Astrocyte of the cerebellum (primary cell): ENCODE data around the gene MYADML2.

Experiments
- DNase-seq: peaks from one replicate; pipeline ENCODE4 v3.0.0-alpha.2; 2011; ENCODE audit warnings: low read depth
- H3K4me3 ChIP-seq: 2 replicates; pipeline ENCODE4 v1.5.1; 2011; ENCODE audit warnings: mild to moderate bottlenecking, low read depth, low read length, moderate library complexity
- CTCF ChIP-seq: IDR thresholded peaks from 2 replicates; pipeline ENCODE4 v1.5.1; 2012; ENCODE audit warnings: low read length, low read depth, moderate library complexity, mild to moderate bottlenecking; ENCODE audit errors: missing control alignments
- in situ Hi-C: cut with HindIII; loops from 2 replicates; pipeline ENCODE4 v1.10.0; 2017; ENCODE audit warnings: low sequenced_read_pairs

MYADML2 gene

DNA sequence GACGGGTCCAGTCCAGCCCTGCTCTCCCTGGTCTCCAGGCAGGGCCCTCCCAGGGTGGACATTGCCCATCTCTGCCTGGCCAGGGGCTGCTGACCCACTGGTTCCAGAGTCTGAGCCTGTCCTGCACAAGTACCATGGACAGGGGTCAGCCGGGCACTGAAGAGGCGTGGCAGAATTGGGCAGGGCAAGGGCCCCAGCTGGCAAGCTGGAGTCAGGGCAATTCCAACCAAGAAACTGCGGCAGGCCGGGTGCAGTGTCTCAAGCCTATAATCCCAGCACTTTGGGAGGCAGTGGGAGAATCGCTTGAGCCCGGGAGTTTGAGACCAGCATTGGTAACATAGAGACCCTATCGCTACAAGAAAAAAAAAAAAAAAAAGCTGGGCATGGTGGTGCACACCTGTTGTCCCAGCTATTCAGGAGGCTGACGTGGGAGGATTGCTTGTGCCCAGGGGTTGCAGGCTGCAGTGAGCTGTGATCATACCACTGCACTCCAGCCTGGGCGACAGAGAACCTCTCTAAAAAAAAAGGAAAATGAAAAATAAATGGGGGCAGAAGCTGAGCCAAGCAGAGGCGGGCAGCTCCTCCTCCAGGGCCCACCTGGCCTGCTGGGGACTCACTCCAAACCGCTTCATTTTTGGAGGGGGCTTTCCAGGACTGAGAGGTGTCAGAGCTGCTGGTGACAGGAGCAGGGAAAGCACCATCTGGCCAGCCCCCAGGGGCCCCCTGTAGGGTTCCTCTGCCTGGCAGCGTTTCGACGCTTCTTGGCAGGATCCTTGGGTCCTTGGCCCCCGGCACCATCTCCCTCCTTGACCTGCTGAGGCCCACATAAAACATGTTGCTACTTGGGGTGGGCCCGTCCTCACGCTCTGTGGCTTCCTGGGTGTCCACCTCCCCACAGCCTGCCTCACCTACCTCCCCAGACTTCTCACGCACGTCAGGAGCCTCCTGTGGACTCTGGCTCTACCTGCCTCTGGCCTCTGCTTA is 16.6 kb downstream of the MYADML2 start:
- no peak overlapping the region for H3K4me3 ChIP-seq
- TF ChIP-seq CTCF, result no peak
- no peak for DNase-seq
- in situ Hi-C loops, result no loop called here

- in situ Hi-C loops, result no loop called here
- H3K4me3 ChIP-seq, result peak overlapping the region; percentile 79
- no peak for DNase-seq
- no peak for TF ChIP-seq CTCF
Observed at GRCh38 chr17:81929253-81930141, 17.5 kb downstream of the MYADML2 start.

- peak overlapping the region; percentile 79 for H3K4me3 ChIP-seq
- in situ Hi-C loops, result no loop called here
- TF ChIP-seq CTCF, result no peak
- no peak for DNase-seq
Observed at GRCh38 chr17:81928544-81929252, 18.3 kb downstream of the MYADML2 start.

DNA sequence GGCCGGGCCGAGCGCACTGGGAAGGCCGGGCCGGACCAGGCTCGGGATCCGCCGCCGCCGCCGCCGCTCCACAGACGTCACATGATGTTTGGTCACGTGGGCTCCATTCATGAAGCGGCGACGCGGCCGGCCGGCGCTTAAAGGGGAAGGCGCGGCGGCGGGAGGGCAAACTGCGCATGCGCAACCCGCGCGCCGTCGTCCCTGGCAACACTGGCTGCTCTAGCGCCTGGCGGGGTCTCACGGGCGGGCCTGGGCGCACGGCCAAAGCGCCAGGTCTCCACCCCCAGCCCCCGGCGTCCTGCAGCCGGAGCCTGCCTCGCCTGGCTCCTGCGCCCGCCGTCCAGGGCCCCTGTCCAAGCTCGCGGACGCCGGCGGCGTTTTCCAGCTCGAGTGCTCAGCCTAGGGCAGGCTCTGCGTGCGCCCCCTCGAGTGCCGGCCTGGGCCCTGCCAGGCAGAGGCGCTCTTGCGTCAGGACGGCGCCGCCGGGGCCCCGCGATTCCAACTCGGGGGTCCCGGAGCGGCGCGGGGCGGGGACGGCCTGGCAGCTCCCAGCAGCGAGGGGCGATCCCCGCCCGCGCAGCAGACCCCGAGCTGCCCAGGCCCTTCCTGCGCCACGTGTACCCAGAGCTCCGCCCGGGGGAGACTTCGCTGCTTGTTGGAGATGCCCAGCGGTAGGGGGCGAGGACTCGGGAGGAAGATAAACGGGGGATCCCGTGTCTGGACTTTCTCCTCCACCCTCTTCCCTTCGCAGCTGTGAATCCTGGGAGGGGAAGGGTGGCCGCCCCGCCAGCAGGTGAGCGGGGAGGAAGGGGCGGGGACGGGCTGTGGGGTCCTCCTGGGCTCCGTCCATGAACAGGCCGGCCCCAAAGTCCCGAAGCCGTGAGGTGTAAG is 19.1 kb downstream of the MYADML2 start, which contains the start of gene MAFG:
Gene MAFG, minus strand, starts transcription at position 83 of the 891 bp plus-strand sequence. CDS start 4,550 bp downstream, outside the sequence.
- peak; percentile 82 for DNase-seq
- H3K4me3 ChIP-seq, result peak within 1 kb of the TSS; percentile 79
- in situ Hi-C loops, result no loop called here
- peak; percentile 30 for TF ChIP-seq CTCF

GRCh38 chr17:81927152-81927652 is 19.8 kb downstream of the MYADML2 start:
- DNase-seq, result no peak
- TF ChIP-seq CTCF, result no peak
- peak overlapping the region; percentile 79 for H3K4me3 ChIP-seq
- in situ Hi-C loops, result no loop called here
